ENCODE data around the gene TMEM126B. TPM values are rescaled to one million over a fixed set of nuclear protein-coding genes. Genes with fewer than 3 reads are reported as not detected.
"Not testable (repeated sequence)": the region's sequence is repeated elsewhere in the genome, so short reads cannot be mapped to it uniquely, and the experiment has no call there.

TMEM126B gene
- total and polyA plus RNA-seq, 2 donors (not counting 1 experiment from before 2014, with no cell fraction given): 21.7 to 38.5 TPM

DNA sequence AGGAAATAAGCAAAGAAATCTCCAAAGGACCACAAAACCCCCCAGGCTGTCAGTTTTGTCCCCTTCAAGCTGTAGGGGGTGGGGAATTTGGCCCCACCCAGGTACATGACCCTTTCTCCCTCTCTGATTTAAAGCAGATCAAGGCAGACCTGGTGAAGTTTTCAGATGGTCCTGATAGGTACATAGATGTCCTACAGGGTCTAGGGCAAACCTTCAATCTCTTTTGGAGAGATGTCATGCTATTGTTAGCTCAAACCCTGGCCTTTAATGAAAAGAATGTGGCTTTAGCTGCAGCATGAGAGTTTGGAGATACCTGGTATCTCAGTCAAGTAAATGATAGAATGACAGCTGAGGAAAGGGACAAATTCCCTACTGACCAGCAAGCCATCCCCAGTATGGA, 19.8 kb upstream of the TMEM126B start:
- H3K79me2 ChIP-seq (ENCODE audit: control insufficient read depth, insufficient read depth, low read length); H3K27ac Mint-ChIP-seq; intact Hi-C loops (cut with micrococcal nuclease); H3K9ac ChIP-seq (ENCODE audit: low read length); H4K20me1 ChIP-seq (ENCODE audit: control insufficient read depth, insufficient read depth, low read length, poor library complexity, severe bottlenecking); H3K4me3 ChIP-seq (ENCODE audit: control extremely low read depth in 1 of 5, extremely low read depth in 1 of 5, insufficient read depth in 1 of 5, low read depth in 2 of 5, low read length in 4 of 5); H3K9me3 ChIP-seq (ENCODE audit: control extremely low read depth in 1 of 3, control insufficient read depth in 2 of 3, insufficient read depth in 1 of 3, low read length in 2 of 3); H3K4me2 ChIP-seq (replicated peaks; ENCODE audit: low read depth, low read length, poor library complexity, severe bottlenecking); POLR2A ChIA-PET; H3K9me3 Mint-ChIP-seq (ENCODE audit: insufficient read depth); ATAC-seq (ENCODE audit: low read depth); H3K4me1 Mint-ChIP-seq; H3K27ac ChIP-seq (ENCODE audit: low read length in 2 of 2); H3K27me3 ChIP-seq (replicated peaks in 1 of 4; ENCODE audit: control extremely low read depth in 1 of 4, control insufficient read depth in 3 of 4, insufficient read depth in 4 of 4, low read length in 3 of 4); H3K4me1 ChIP-seq (ENCODE audit: control insufficient read depth in 2 of 2, insufficient read depth in 2 of 2, low read length in 2 of 2); DNase-seq; H2AFZ ChIP-seq (ENCODE audit: insufficient read depth, low read depth, low read length, poor library complexity, severe bottlenecking); H3K27me3 Mint-ChIP-seq; H3K4me3 Mint-ChIP-seq; H3K36me3 ChIP-seq (replicated peaks in 1 of 2; ENCODE audit: control extremely low read depth in 1 of 2, control insufficient read depth in 1 of 2, extremely low read depth in 1 of 2, insufficient read depth in 2 of 2, low read length in 1 of 2): not testable (repeated sequence)
- CTCF ChIA-PET: interaction anchor here (0.6 kb wide), 1 partner anchor 1006 kb away, joined by 6 read pairs; no protein-coding TSS in a partner anchor

DNA sequence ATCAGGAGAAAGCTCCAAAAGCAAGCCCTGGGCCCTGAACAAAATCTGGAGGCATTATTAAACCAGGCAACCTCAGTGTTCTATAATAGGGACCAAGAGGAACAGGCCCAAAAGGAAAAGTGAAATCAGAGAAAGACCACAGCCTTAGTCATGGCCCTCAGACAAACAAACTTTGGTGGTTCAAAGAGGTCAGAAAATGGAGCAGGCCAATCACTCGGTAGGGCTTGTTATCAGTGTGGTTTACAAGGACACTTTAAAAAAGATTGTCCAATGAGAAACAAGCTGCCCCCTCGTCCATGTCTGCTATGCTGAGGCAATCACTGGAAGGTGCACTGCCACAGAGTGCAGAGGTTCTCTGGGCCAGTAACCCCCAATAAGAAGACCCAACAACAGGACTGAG, 19.1 kb upstream of the TMEM126B start:
- H3K4me3 Mint-ChIP-seq; H3K27ac Mint-ChIP-seq; H3K27ac ChIP-seq (ENCODE audit: low read length in 2 of 2); ATAC-seq (ENCODE audit: low read depth); H2AFZ ChIP-seq (ENCODE audit: insufficient read depth, low read depth, low read length, poor library complexity, severe bottlenecking); H3K9ac ChIP-seq (ENCODE audit: low read length); H4K20me1 ChIP-seq (ENCODE audit: control insufficient read depth, insufficient read depth, low read length, poor library complexity, severe bottlenecking); CTCF ChIA-PET; H3K4me1 ChIP-seq (ENCODE audit: control insufficient read depth in 2 of 2, insufficient read depth in 2 of 2, low read length in 2 of 2); H3K36me3 ChIP-seq (replicated peaks in 1 of 2; ENCODE audit: control extremely low read depth in 1 of 2, control insufficient read depth in 1 of 2, extremely low read depth in 1 of 2, insufficient read depth in 2 of 2, low read length in 1 of 2); DNase-seq; H3K9me3 Mint-ChIP-seq (ENCODE audit: insufficient read depth); H3K27me3 Mint-ChIP-seq; H3K9me3 ChIP-seq (ENCODE audit: control extremely low read depth in 1 of 3, control insufficient read depth in 2 of 3, insufficient read depth in 1 of 3, low read length in 2 of 3); H3K4me3 ChIP-seq (ENCODE audit: control extremely low read depth in 1 of 5, extremely low read depth in 1 of 5, insufficient read depth in 1 of 5, low read depth in 2 of 5, low read length in 4 of 5); H3K79me2 ChIP-seq (ENCODE audit: control insufficient read depth, insufficient read depth, low read length); H3K27me3 ChIP-seq (replicated peaks in 1 of 4; ENCODE audit: control extremely low read depth in 1 of 4, control insufficient read depth in 3 of 4, insufficient read depth in 4 of 4, low read length in 3 of 4); POLR2A ChIA-PET; H3K4me2 ChIP-seq (replicated peaks; ENCODE audit: low read depth, low read length, poor library complexity, severe bottlenecking); intact Hi-C loops (cut with micrococcal nuclease); H3K4me1 Mint-ChIP-seq: not testable (repeated sequence)
- WGBS (ENCODE audit: insufficient coverage): 87% methylated on average over 2 of the region's 2 CpGs

DNA sequence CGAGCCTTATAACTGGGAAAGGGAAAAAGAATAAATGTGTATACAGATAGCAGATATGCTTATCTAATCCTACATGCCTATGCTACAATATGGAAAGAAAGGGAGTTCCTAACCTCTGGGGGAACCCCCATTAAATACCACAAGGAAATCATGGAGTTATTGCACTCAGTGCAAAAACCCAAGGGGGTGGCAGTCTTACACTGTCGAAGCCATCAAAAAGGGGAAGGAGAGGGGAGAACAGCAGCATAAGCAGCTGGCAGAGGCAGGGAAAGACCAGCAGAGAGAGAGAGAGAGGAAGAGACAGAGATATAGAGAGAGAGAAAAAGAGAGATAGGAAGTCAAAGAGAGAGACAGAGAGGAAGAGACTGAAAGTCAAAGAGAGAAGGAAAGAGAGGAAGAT, 16.8 kb upstream of the TMEM126B start:
- H2AFZ ChIP-seq (ENCODE audit: insufficient read depth, low read depth, low read length, poor library complexity, severe bottlenecking); H3K27ac Mint-ChIP-seq; H3K4me3 ChIP-seq (ENCODE audit: control extremely low read depth in 1 of 5, extremely low read depth in 1 of 5, insufficient read depth in 1 of 5, low read depth in 2 of 5, low read length in 4 of 5); H3K9me3 ChIP-seq (ENCODE audit: control extremely low read depth in 1 of 3, control insufficient read depth in 2 of 3, insufficient read depth in 1 of 3, low read length in 2 of 3); POLR2A ChIA-PET; H3K9me3 Mint-ChIP-seq (ENCODE audit: insufficient read depth); H3K79me2 ChIP-seq (ENCODE audit: control insufficient read depth, insufficient read depth, low read length); H3K4me2 ChIP-seq (replicated peaks; ENCODE audit: low read depth, low read length, poor library complexity, severe bottlenecking); ATAC-seq (ENCODE audit: low read depth); intact Hi-C loops (cut with micrococcal nuclease); DNase-seq; H3K27me3 ChIP-seq (replicated peaks in 1 of 4; ENCODE audit: control extremely low read depth in 1 of 4, control insufficient read depth in 3 of 4, insufficient read depth in 4 of 4, low read length in 3 of 4); H3K4me1 Mint-ChIP-seq; H3K9ac ChIP-seq (ENCODE audit: low read length); H3K36me3 ChIP-seq (replicated peaks in 1 of 2; ENCODE audit: control extremely low read depth in 1 of 2, control insufficient read depth in 1 of 2, extremely low read depth in 1 of 2, insufficient read depth in 2 of 2, low read length in 1 of 2); H4K20me1 ChIP-seq (ENCODE audit: control insufficient read depth, insufficient read depth, low read length, poor library complexity, severe bottlenecking); CTCF ChIA-PET; H3K4me1 ChIP-seq (ENCODE audit: control insufficient read depth in 2 of 2, insufficient read depth in 2 of 2, low read length in 2 of 2); H3K4me3 Mint-ChIP-seq; H3K27ac ChIP-seq (ENCODE audit: low read length in 2 of 2): not testable (repeated sequence)
- peaks cover 11% of the 10 kb centered on the region for H3K27me3 Mint-ChIP-seq
- 8% methylated on average over 1 of the region's 2 CpGs for WGBS (ENCODE audit: insufficient coverage)

Data from B cell (primary cell).